Neural cell (in vitro differentiated cells): ENCODE measurements around the gene PIP4K2A.

Experiments
- EP300 ChIP-seq: fragments of 450-650 bp; conservative IDR thresholded peaks from 2 replicates; pipeline ENCODE4 v1.6.1; 2014; ENCODE audit warnings: antibody characterized with exemption, mild to moderate bottlenecking, moderate library complexity; ENCODE audit not compliant: poor library complexity, severe bottlenecking
- EZH2 ChIP-seq: fragments of 200-600, 300-800 bp; shearing (Covaris generic), sonication (generic); IDR thresholded peaks from 2 replicates; pipeline ENCODE4 v1.6.1; 2014; ENCODE audit warnings: antibody characterized with exemption, low read length, borderline replicate concordance, mild to moderate bottlenecking; ENCODE audit not compliant: insufficient read depth, poor library complexity, severe bottlenecking
- RAD21 ChIP-seq: fragments of 450-650 bp; conservative IDR thresholded peaks from 2 replicates; pipeline ENCODE4 v1.6.1; 2014; ENCODE audit warnings: antibody characterized with exemption, mild to moderate bottlenecking, moderate library complexity
- REST ChIP-seq: IDR thresholded peaks from 2 replicates; pipeline ENCODE4 v1.6.1; 2012; ENCODE audit warnings: borderline replicate concordance
- SMC3 ChIP-seq: fragments of 450-650 bp; conservative IDR thresholded peaks from 2 replicates; pipeline ENCODE4 v1.6.1; 2014; ENCODE audit warnings: antibody characterized with exemption, mild to moderate bottlenecking, moderate library complexity; ENCODE audit not compliant: poor library complexity
- TAF1 ChIP-seq: IDR thresholded peaks from 2 replicates; pipeline ENCODE4 v1.6.1; 2012; ENCODE audit warnings: low read depth
- TF ChIP-seq, protein P1 (sequence below): fragments of 450-650 bp; IDR thresholded peaks from 2 replicates; pipeline ENCODE4 v1.5.1; 2014; ENCODE audit warnings: antibody characterized with exemption, mild to moderate bottlenecking, moderate library complexity; ENCODE audit not compliant: poor library complexity, severe bottlenecking

GRCh38 chr10:22622242-22622806 lies 92.1 kb downstream of the PIP4K2A start:
- TF ChIP-seq, protein P1, sequence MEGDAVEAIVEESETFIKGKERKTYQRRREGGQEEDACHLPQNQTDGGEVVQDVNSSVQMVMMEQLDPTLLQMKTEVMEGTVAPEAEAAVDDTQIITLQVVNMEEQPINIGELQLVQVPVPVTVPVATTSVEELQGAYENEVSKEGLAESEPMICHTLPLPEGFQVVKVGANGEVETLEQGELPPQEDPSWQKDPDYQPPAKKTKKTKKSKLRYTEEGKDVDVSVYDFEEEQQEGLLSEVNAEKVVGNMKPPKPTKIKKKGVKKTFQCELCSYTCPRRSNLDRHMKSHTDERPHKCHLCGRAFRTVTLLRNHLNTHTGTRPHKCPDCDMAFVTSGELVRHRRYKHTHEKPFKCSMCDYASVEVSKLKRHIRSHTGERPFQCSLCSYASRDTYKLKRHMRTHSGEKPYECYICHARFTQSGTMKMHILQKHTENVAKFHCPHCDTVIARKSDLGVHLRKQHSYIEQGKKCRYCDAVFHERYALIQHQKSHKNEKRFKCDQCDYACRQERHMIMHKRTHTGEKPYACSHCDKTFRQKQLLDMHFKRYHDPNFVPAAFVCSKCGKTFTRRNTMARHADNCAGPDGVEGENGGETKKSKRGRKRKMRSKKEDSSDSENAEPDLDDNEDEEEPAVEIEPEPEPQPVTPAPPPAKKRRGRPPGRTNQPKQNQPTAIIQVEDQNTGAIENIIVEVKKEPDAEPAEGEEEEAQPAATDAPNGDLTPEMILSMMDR: no peak
- TF ChIP-seq RAD21: no peak
- TF ChIP-seq TAF1: no peak
- no peak for TF ChIP-seq REST
- TF ChIP-seq SMC3: no peak
- no peak for TF ChIP-seq EP300
- no peak for TF ChIP-seq EZH2
